H1 (cell line): ENCODE data around the gene MTFR1L. TPM values are rescaled to one million over a fixed set of nuclear protein-coding genes. Genes with fewer than 3 reads are reported as not detected.

Experiments
- CTCF ChIA-PET: fragments of 300-600 bp; sonication (Branson Sonifier 250); formaldehyde crosslinking; loops from one replicate; lab custom pipeline; 2021; ENCODE audit not compliant: partially characterized antibody; lab: Charles Lee
- POLR2A ChIA-PET: fragments of 300-600 bp; sonication (Branson Sonifier 250); formaldehyde crosslinking; loops from one replicate; lab custom pipeline; 2021; ENCODE audit warnings: inconsistent platforms; ENCODE audit not compliant: partially characterized antibody; lab: Charles Lee
- DNase-seq, 2 experiments: peaks; one replicate each; pipeline versions ENCODE4 v3.0.0 to v3.0.0-alpha.2; 2010 to 2022; ENCODE audit warnings: low spot score in 2 of 2, low read depth in 1 of 2, mixed read lengths in 1 of 2
- FAIRE-seq: peaks from 2 replicates; lab custom pipeline; 2011; peaks lifted over from hg19 to GRCh38; lab: Jason Lieb, UNC
- H2AFZ ChIP-seq: 2 replicates; pipeline ENCODE4 v1.8.1; 2012; ENCODE audit warnings: low read length, inconsistent platforms
- H2AK5ac ChIP-seq: 2 replicates; pipeline ENCODE4 v1.6.1; 2013; ENCODE audit warnings: low read depth, low read length
- H2BK120ac ChIP-seq: replicated peaks from 2 replicates; pipeline ENCODE3; 2013; ENCODE audit warnings: low read depth, low read length, inconsistent platforms
- H2BK12ac ChIP-seq: 2 replicates; pipeline ENCODE4 v1.6.1; 2013; ENCODE audit warnings: low read depth, low read length
- H2BK15ac ChIP-seq: 2 replicates; pipeline ENCODE4 v1.6.1; 2013; ENCODE audit warnings: low read length
- H2BK20ac ChIP-seq: 2 replicates; pipeline ENCODE4 v1.6.1; 2013; ENCODE audit warnings: low read length
- H2BK5ac ChIP-seq: 2 replicates; pipeline ENCODE4 v1.6.1; 2013; ENCODE audit warnings: low read depth, low read length
- H3K14ac ChIP-seq: 2 replicates; pipeline ENCODE4 v1.6.1; 2013; ENCODE audit warnings: inconsistent platforms; ENCODE audit not compliant: insufficient read length
- H3K18ac ChIP-seq: 2 replicates; pipeline ENCODE4 v1.6.1; 2013; ENCODE audit warnings: low read length; ENCODE audit errors: extremely low read depth
- H3K23ac ChIP-seq: 2 replicates; pipeline ENCODE4 v1.6.1; 2013; ENCODE audit warnings: inconsistent platforms; ENCODE audit not compliant: insufficient read length
- H3K23me2 ChIP-seq: 2 replicates; pipeline ENCODE4 v1.6.1; 2013; ENCODE audit warnings: low read depth, low read length
- H3K27ac ChIP-seq: 2 replicates; pipeline ENCODE4 v1.6.1; 2011; ENCODE audit warnings: low read depth, low read length, inconsistent platforms
- H3K27me3 ChIP-seq, 4 experiments: replicated peaks in 1 of 4; 1 replicate in 1 of 4; 2 replicates in 3 of 4; pipeline versions ENCODE4 v1.6.1 to v1.8.1; 2011 to 2013; ENCODE audit warnings: low read length in 3 of 4, mild to moderate bottlenecking in 3 of 4, inconsistent platforms in 2 of 4, mixed read lengths in 2 of 4, moderate library complexity in 1 of 4; ENCODE audit not compliant: control insufficient read depth in 3 of 4, insufficient read depth in 3 of 4; ENCODE audit errors: extremely low read depth in 1 of 4
- H3K36me3 ChIP-seq, 4 experiments: 2 replicates each; pipeline versions ENCODE4 v1.6.1 to v1.8.1; 2011 to 2013; ENCODE audit warnings: mild to moderate bottlenecking in 4 of 4, low read length in 3 of 4, moderate library complexity in 2 of 4, control low read depth in 1 of 4, inconsistent platforms in 1 of 4; ENCODE audit not compliant: insufficient read depth in 4 of 4, control insufficient read depth in 2 of 4
- H3K4ac ChIP-seq: replicated peaks from 2 replicates; pipeline ENCODE3; 2013; ENCODE audit warnings: low read length, low read depth, mixed read lengths, inconsistent platforms; ENCODE audit not compliant: insufficient read length
- H3K4me1 ChIP-seq, 4 experiments: replicated peaks in 1 of 4; 1 replicate in 1 of 4; 2 replicates in 3 of 4; pipeline versions ENCODE4 v1.6.1 to v1.8.1; 2011 to 2013; ENCODE audit warnings: low read length in 3 of 4, inconsistent platforms in 2 of 4, mixed read lengths in 1 of 4; ENCODE audit not compliant: insufficient read depth in 4 of 4, control insufficient read depth in 3 of 4
- H3K4me2 ChIP-seq, 2 experiments: 2 replicates each; pipeline versions ENCODE4 v1.6.1 to v1.8.1; 2011 to 2013; ENCODE audit warnings: low read depth in 2 of 2, low read length in 2 of 2, control low read depth in 1 of 2, inconsistent platforms in 1 of 2, mild to moderate bottlenecking in 1 of 2; ENCODE audit not compliant: insufficient read depth in 1 of 2
- H3K4me3 ChIP-seq, 4 experiments: fragments of 200-600, 300-600 bp in 1 of 4; sonication (generic), shearing (Covaris generic), sonication (Bioruptor Twin) in 1 of 4; 2 replicates each; pipeline versions ENCODE4 v1.5.1 to v1.8.1; 2011 to 2016; ENCODE audit warnings: low read length in 4 of 4, low read depth in 3 of 4, control low read depth in 2 of 4, inconsistent platforms in 2 of 4, mild to moderate bottlenecking in 2 of 4, mixed read lengths in 1 of 4, moderate library complexity in 1 of 4; ENCODE audit not compliant: insufficient read depth in 2 of 4; ENCODE audit errors: extremely low read depth in 1 of 4
- H3K56ac ChIP-seq: replicated peaks from 2 replicates; pipeline ENCODE3; 2013; ENCODE audit warnings: low read depth, mild to moderate bottlenecking, mixed read lengths, low read length, inconsistent platforms; ENCODE audit not compliant: insufficient read length
- H3K79me1 ChIP-seq: 2 replicates; pipeline ENCODE4 v1.6.1; 2013; ENCODE audit warnings: low read depth, low read length, control low read depth
- H3K79me2 ChIP-seq, 2 experiments: 2 replicates each; pipeline versions ENCODE4 v1.6.1 to v1.8.1; 2012 to 2013; ENCODE audit warnings: low read length in 2 of 2, mild to moderate bottlenecking in 2 of 2, inconsistent platforms in 1 of 2; ENCODE audit not compliant: insufficient read depth in 2 of 2, control insufficient read depth in 1 of 2
- H3K9ac ChIP-seq, 4 experiments: replicated peaks in 1 of 4; 1 replicate in 1 of 4; 2 replicates in 3 of 4; pipeline versions ENCODE4 v1.6.1 to v1.8.1; 2011 to 2013; ENCODE audit warnings: low read depth in 3 of 4, low read length in 3 of 4, control low read depth in 2 of 4, mild to moderate bottlenecking in 2 of 4, moderate library complexity in 2 of 4, inconsistent platforms in 1 of 4; ENCODE audit errors: extremely low read depth in 1 of 4
- H3K9me3 ChIP-seq, 2 experiments: 2 replicates each; pipeline versions ENCODE4 v1.6.1 to v1.8.1; 2012 to 2013; ENCODE audit warnings: mild to moderate bottlenecking in 2 of 2, moderate library complexity in 2 of 2, control low read depth in 1 of 2, inconsistent platforms in 1 of 2, low read depth in 1 of 2, low read length in 1 of 2, mixed read lengths in 1 of 2; ENCODE audit not compliant: insufficient read depth in 2 of 2
- H4K20me1 ChIP-seq, 2 experiments: replicated peaks in 1 of 2; 2 replicates each; pipeline versions ENCODE3 to v1.8.1; 2011 to 2013; ENCODE audit warnings: inconsistent platforms in 2 of 2, low read length in 2 of 2, mild to moderate bottlenecking in 1 of 2; ENCODE audit not compliant: insufficient read depth in 2 of 2, control insufficient read depth in 1 of 2
- H4K5ac ChIP-seq: 2 replicates; pipeline ENCODE4 v1.6.1; 2013; ENCODE audit warnings: low read length, low read depth, mixed read lengths, inconsistent platforms; ENCODE audit not compliant: insufficient read length
- H4K8ac ChIP-seq: 2 replicates; pipeline ENCODE4 v1.8.0; 2013; ENCODE audit warnings: mild to moderate bottlenecking, moderate library complexity, low read length, inconsistent platforms; ENCODE audit not compliant: insufficient read depth; ENCODE audit errors: extremely low read depth
- H4K91ac ChIP-seq: replicated peaks from 2 replicates; pipeline ENCODE3; 2013; ENCODE audit warnings: low read length, mixed read lengths, inconsistent platforms; ENCODE audit not compliant: insufficient read length
- BCL11A ChIP-seq, 2 experiments: IDR thresholded peaks; one replicate each; pipeline ENCODE4 v1.6.1; 2011; ENCODE audit warnings: low read depth in 2 of 2, low read length in 2 of 2, mild to moderate bottlenecking in 2 of 2
- CEBPB ChIP-seq: IDR thresholded peaks from 2 replicates; pipeline ENCODE4 v1.6.1; 2012; ENCODE audit warnings: low read depth, low read length
- TBP ChIP-seq: IDR thresholded peaks from 2 replicates; pipeline ENCODE4 v1.6.1; 2011; ENCODE audit warnings: low read depth, low read length, improper control_type of control experiment
- WGBS, 2 experiments: shearing (Covaris generic) in 1 of 2; methylation state at CpG; one replicate each; pipeline versions ENCODE4 v1.1.6 to v1.1.7; 2013 to 2015; ENCODE audit warnings: low lambda C conversion rate in 2 of 2, mixed read lengths in 2 of 2, inconsistent platforms in 1 of 2, low coverage in 1 of 2, missing lambda C conversion rate in 1 of 2; ENCODE audit not compliant: insufficient replicate concordance in 2 of 2, insufficient coverage in 1 of 2, insufficient read length in 1 of 2; ENCODE audit errors: extremely low coverage in 1 of 2, missing lambda C conversion rate in 1 of 2; 5-methylcytosine and 5-hydroxymethylcytosine counted together
- polyA plus RNA-seq, 7 experiments: library from polyadenylated mRNA; depleted of rRNA in 3 of 7; stranded (reverse) in 5 of 7; unstranded in 2 of 7; fragments of >200 nt in 5 of 7; fragments of 200-250 nt in 2 of 7; gene quantifications; 1 replicate in 5 of 7; 2 replicates in 1 of 7; 4 replicates in 1 of 7; pipeline versions ENCODE4 v1.2.1 to v1.2.3, GENCODE V29; 2011 to 2013; ENCODE audit warnings: missing spikeins in 2 of 7, mixed read lengths in 2 of 7
- total RNA-seq: library from RNA; stranded (reverse); fragmentation: NEBNext Ultra II Directional; extraction: Animal tissue kit (Norgen Biotek cat#: 25700); gene quantifications from 2 replicates; pipeline ENCODE4 v1.2.1, GENCODE V29; 2021
- TF ChIP-seq, protein P1 (sequence below): IDR thresholded peaks from 2 replicates; pipeline ENCODE4 v1.6.1; 2012; ENCODE audit warnings: inconsistent platforms

MTFR1L gene
- total and polyA plus RNA-seq, 2 of the 8 experiments (the other 6 are each of a cell fraction or from before 2014, with no cell fraction given): 20.8 to 23.1 TPM

DNA sequence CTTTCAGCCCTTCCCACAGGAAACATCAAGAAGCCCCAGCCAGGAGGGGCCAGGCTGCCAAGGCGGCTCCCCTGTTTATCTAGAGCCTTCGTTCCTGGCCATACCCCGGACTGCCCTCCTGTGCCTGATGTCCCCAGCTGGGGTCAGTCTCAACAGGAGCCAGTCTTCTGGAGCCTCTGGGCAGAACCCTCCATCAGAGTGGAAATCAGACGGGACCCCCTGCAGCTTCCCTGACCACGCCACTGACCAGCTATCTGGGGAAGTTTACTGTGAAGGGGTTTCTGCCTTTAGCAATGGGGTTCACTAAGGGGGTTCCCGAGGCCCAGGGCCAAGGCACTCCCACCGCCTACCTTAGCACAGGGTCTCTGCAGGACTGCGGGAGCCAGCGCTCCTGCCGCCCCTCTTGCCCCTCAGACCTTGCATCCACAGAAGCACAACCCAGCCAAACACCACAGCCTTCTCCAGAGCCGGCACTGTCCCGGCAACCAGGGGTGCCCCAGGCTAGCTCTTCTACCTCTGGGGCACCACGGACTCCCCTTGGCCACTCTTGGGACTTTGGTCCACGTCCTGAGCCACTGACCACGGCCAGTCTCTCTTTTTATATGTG lies 3.5 kb upstream of the MTFR1L start:
- Histone ChIP-seq H4K5ac (no peak overlapping the region), H4K8ac (no peak overlapping the region), H2AFZ (no peak overlapping the region), H3K4me3 (no peak overlapping the region), H3K14ac (no peak overlapping the region), H3K79me1 (peaks cover 3% of the 10 kb centered on the region; the same call in 1 of the 2 replicates), H3K4me1 (peaks cover 11 to 19% (median 13%) of the 10 kb centered on the region in 4 experiments), H2AK5ac (no peak overlapping the region), H3K36me3 (peaks cover 0 to 7% (median 2%) of the 10 kb centered on the region in 4 experiments; a peak in 3 of 8 replicates), H3K23ac (no peak overlapping the region), H4K91ac (no peak overlapping the region), H3K9me3 (no peaks in the 10 kb centered on the region), H3K4me2 (no peak overlapping the region), H3K9ac (no peak overlapping the region), H2BK12ac (no peak overlapping the region), H2BK20ac (no peak overlapping the region), H3K23me2 (peaks cover 12% of the 10 kb centered on the region), H3K4ac (no peak overlapping the region), H3K27ac (no peak overlapping the region), H3K79me2 (peaks cover 0 to under 1% of the 10 kb centered on the region in 2 experiments; a peak in 1 of 4 replicates), H3K18ac (no peak overlapping the region), H3K56ac (no peak overlapping the region), H2BK5ac (no peak overlapping the region), H2BK15ac (no peak overlapping the region), H3K27me3 (peaks cover 0 to under 1% (median under 1%) of the 10 kb centered on the region in 4 experiments; a peak in 2 of 7 replicates), H2BK120ac (no peak overlapping the region), H4K20me1 (peaks cover 4 to 8% of the 10 kb centered on the region in 2 experiments)
- DNase-seq (no peak), FAIRE-seq (no peak)
- TF ChIP-seq TBP (no peak), BCL11A (IDR thresholded peaks at IDR 0.05; ENCODE audit: low read depth in 2 of 2, low read length in 2 of 2) (no peak), CEBPB (no peak)
- TF ChIP-seq, protein P1, sequence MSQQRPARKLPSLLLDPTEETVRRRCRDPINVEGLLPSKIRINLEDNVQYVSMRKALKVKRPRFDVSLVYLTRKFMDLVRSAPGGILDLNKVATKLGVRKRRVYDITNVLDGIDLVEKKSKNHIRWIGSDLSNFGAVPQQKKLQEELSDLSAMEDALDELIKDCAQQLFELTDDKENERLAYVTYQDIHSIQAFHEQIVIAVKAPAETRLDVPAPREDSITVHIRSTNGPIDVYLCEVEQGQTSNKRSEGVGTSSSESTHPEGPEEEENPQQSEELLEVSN: no peak
- CTCF ChIA-PET: interaction anchor here (3.8 kb wide), 1 partner anchor 8 kb away, joined by 20 read pairs; no protein-coding TSS in a partner anchor
- 91% methylated on average over 15 of the region's 15 CpGs; no CpG with 5 or more reads in 1 of the 2 experiments for WGBS, 2 experiments
- POLR2A ChIA-PET: interaction anchor here (0.6 to 1.2 kb wide), 2 partner anchors 15 to 59 kb away, joined by 4 read pairs; partner anchors contain the start of gene PAQR7
